Measurements from ENCODE around the gene KCTD15. TPM values are rescaled to one million over a fixed set of nuclear protein-coding genes. Genes with fewer than 3 reads are reported as not detected.

Gene KCTD15
- total and polyA plus RNA-seq, 4 donors: 13.8 to 42.7 (median 30.5) TPM

DNA sequence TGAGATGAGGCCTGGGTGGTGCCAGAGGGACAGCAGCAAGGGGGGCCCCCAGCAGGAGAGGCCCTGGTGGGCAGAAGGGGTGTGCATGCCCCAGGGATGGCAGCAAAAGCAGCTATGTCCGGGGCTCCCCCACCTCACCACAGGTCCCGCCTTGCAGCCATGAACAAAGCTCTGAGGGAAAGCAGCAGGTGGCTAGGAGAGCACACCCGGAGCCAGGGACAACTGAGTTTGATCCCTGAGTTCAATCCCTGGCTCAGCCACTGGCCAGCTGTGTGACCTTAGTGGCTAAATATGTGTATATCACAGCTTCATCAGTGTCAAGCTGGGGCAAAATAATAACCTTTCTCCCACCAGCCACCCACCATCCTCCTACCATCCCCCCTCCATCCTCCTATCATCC lies 47.7 kb upstream of the KCTD15 start:
- Histone ChIP-seq H3K36me3 (ENCODE audit: control insufficient read depth in 4 of 4, insufficient read depth in 4 of 4, low read length in 4 of 4) (no peaks in the 10 kb centered on the region), H3K27me3 (ENCODE audit: control insufficient read depth in 3 of 3, insufficient read depth in 3 of 3, low read length in 2 of 3) (peaks cover 0 to 3% (median 0%) of the 10 kb centered on the region in 3 donors), H3K4me1 (ENCODE audit: control insufficient read depth in 5 of 5, insufficient read depth in 5 of 5, low read length in 5 of 5) (no peaks in the 10 kb centered on the region), H3K9ac (ENCODE audit: insufficient read depth in 1 of 2, low read length in 2 of 2) (no peak overlapping the region), H3K4me3 (no peak overlapping the region), H3K9me3 (ENCODE audit: control insufficient read depth in 4 of 4, insufficient read depth in 3 of 4, low read length in 3 of 4) (no peaks in the 10 kb centered on the region), H3K27ac (ENCODE audit: low read depth in 1 of 2, low read length in 1 of 2) (no peak overlapping the region)
- DNase-seq (no peak), ATAC-seq (ENCODE audit: insufficient read depth, low FRiP score) (no peak)
- 73 to 84% methylated on average over 3 of the region's 3 CpGs for whole genome bisulfite sequencing, 2 donors
- TF ChIP-seq, protein P1, sequence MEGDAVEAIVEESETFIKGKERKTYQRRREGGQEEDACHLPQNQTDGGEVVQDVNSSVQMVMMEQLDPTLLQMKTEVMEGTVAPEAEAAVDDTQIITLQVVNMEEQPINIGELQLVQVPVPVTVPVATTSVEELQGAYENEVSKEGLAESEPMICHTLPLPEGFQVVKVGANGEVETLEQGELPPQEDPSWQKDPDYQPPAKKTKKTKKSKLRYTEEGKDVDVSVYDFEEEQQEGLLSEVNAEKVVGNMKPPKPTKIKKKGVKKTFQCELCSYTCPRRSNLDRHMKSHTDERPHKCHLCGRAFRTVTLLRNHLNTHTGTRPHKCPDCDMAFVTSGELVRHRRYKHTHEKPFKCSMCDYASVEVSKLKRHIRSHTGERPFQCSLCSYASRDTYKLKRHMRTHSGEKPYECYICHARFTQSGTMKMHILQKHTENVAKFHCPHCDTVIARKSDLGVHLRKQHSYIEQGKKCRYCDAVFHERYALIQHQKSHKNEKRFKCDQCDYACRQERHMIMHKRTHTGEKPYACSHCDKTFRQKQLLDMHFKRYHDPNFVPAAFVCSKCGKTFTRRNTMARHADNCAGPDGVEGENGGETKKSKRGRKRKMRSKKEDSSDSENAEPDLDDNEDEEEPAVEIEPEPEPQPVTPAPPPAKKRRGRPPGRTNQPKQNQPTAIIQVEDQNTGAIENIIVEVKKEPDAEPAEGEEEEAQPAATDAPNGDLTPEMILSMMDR (IDR thresholded peaks at IDR 0.05; ENCODE audit: control extremely low read depth, extremely low read depth): no peak

DNA sequence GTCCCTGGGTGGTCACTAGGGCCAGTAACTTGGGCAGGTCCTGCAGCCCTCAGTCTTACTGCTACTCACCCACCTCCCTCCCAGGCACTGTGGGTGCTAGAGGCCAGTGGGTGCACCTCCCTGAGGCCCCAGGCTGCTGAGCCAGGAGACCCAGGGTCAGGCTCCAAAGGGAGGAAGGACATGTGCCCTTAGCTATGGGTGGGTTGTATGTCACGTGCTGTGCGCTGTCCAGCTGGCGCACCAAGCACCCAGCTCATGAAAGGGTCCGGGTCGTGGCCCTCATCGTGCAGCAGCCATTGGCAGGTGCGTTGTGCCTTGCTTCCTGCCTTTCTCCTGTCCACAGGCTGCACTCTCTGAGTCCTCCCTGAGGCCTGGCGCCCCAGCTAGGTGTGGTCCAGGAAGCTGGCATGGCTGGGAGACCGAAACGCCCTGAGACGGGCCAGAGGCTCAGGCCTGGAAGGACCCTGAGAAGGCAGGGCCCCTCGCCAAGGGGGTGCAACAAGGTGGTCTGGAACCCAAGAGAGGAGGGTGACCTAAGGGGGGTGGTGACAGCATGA lies 47.0 kb upstream of the KCTD15 start:
- TF ChIP-seq, protein P1 (IDR thresholded peaks at IDR 0.05; ENCODE audit: control extremely low read depth, extremely low read depth): no peak
- Histone ChIP-seq H3K9ac (ENCODE audit: insufficient read depth in 1 of 2, low read length in 2 of 2) (no peak overlapping the region), H3K27me3 (ENCODE audit: control insufficient read depth in 3 of 3, insufficient read depth in 3 of 3, low read length in 2 of 3) (peaks cover 0 to 3% (median 0%) of the 10 kb centered on the region in 3 donors), H3K27ac (ENCODE audit: low read depth in 1 of 2, low read length in 1 of 2) (no peak overlapping the region), H3K36me3 (ENCODE audit: control insufficient read depth in 4 of 4, insufficient read depth in 4 of 4, low read length in 4 of 4) (no peaks in the 10 kb centered on the region), H3K9me3 (ENCODE audit: control insufficient read depth in 4 of 4, insufficient read depth in 3 of 4, low read length in 3 of 4) (no peaks in the 10 kb centered on the region), H3K4me3 (no peak overlapping the region), H3K4me1 (ENCODE audit: control insufficient read depth in 5 of 5, insufficient read depth in 5 of 5, low read length in 5 of 5) (no peaks in the 10 kb centered on the region)
- ATAC-seq (ENCODE audit: insufficient read depth, low FRiP score) (no peak), DNase-seq (no peak)
- 88 to 89% methylated on average over 12 of the region's 12 CpGs for WGBS, 2 donors

DNA sequence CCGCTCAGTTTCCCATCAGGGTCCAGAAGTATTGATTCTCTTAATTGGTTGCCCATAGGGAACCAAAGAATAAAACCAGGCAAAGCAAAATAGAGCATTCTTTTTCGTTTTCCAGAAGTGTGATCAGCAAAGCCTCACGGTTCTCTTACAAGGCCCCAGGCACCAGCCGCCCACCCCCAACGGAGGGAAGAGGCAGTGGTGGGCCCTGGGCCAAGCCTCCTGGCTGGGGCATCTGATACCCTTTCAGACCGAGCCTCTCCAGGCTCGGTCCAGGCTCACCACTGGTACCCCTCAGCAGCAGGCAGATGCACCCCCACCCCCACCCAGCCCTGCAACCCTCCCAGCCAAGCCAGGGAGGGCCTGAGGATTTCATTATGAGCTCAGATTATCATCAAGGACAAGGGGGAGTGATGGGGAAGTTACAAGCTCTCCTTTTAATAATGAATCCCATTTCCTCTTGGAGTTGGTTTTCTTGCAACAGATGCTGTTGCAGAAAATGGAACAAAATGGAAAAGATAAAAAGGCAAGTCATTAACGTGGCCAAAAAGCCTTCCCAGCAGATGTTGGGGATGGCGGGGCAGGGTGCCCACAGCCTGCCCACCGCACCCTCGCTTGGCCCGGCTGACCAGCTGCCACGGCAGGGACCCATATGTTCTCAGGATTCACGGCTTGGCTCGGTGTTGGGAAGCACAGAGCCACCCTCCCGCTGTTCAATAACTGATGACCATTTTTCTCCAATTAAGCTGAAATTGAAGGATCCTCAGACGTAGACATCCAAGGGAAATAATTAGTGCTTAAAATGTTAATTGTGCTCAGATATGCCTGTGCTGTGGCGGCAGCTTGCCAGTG lies 45.9 kb upstream of the KCTD15 start:
- ATAC-seq (ENCODE audit: insufficient read depth, low FRiP score) (no peak), DNase-seq (no peak)
- Histone ChIP-seq H3K4me3 (no peak overlapping the region), H3K27me3 (ENCODE audit: control insufficient read depth in 3 of 3, insufficient read depth in 3 of 3, low read length in 2 of 3) (peaks cover 0 to 7% (median 3%) of the 10 kb centered on the region in 3 donors), H3K27ac (ENCODE audit: low read depth in 1 of 2, low read length in 1 of 2) (no peak overlapping the region), H3K9ac (ENCODE audit: insufficient read depth in 1 of 2, low read length in 2 of 2) (no peak overlapping the region), H3K36me3 (ENCODE audit: control insufficient read depth in 4 of 4, insufficient read depth in 4 of 4, low read length in 4 of 4) (no peaks in the 10 kb centered on the region), H3K4me1 (ENCODE audit: control insufficient read depth in 5 of 5, insufficient read depth in 5 of 5, low read length in 5 of 5) (no peaks in the 10 kb centered on the region), H3K9me3 (ENCODE audit: control insufficient read depth in 4 of 4, insufficient read depth in 3 of 4, low read length in 3 of 4) (no peaks in the 10 kb centered on the region)
- whole genome bisulfite sequencing, 2 donors: 77 to 80% methylated on average over 18 of the region's 18 CpGs
- TF ChIP-seq, protein P1 (IDR thresholded peaks at IDR 0.05; ENCODE audit: control extremely low read depth, extremely low read depth): no peak

Measured in lung (tissue), 12 donors.